ENCODE measurements around the gene ILDR1. TPM values are rescaled to one million over a fixed set of nuclear protein-coding genes. Genes with fewer than 3 reads are reported as not detected.
A peak's percentile ranks its signal among the peaks of the same experiment; 100 is the strongest.

The ILDR1 gene
- total and polyA plus RNA-seq, 8 donors, result under 0.01 to 21.4 (median 0.73) TPM; not detected in 4

- Histone ChIP-seq H3K36me3 (no peaks in the 10 kb centered on the region), H3K27ac (no peak overlapping the region), H3K27me3 (peaks cover 3 to 82% (median 25%) of the 10 kb centered on the region in 3 donors), H3K9me3 (no peaks in the 10 kb centered on the region), H3K4me3 (no peak overlapping the region), H3K4me1 (peaks cover 0 to 12% (median 7%) of the 10 kb centered on the region in 4 donors)
- intact Hi-C loops (cut with DNase I; ENCODE audit: low total_unique reads), result no loop called here
- TF ChIP-seq POLR2AphosphoS5 (IDR thresholded peaks at IDR 0.05), result peak in 1 of 3 donors; percentile 62
- peak in 1 of 7 experiments; percentile 7 for TF ChIP-seq CTCF (IDR thresholded peaks at IDR 0.05)
- TF ChIP-seq EP300 (IDR thresholded peaks at IDR 0.05), result no peak
- no peak for TF ChIP-seq POLR2A (IDR thresholded peaks at IDR 0.05)
- DNase-seq, result peak in 1 of 2 donors; percentile 62
- WGBS, 5 donors, result 28 to 53% (median 31%) methylated on average over 5 of the region's 5 CpGs
Observed at GRCh38 chr3:122013448-122013925, 8.6 kb downstream of the ILDR1 start.

GRCh38 chr3:122012821-122013220 is 9.2 kb downstream of the ILDR1 start:
- H3K27ac ChIP-seq, result no peak overlapping the region
- H3K4me3 ChIP-seq, result no peak overlapping the region
- WGBS, 5 donors, result 52 to 85% (median 62%) methylated on average over 1 of the region's 1 CpG
- no peaks in the 10 kb centered on the region for H3K36me3 ChIP-seq
- intact Hi-C loops (cut with DNase I; ENCODE audit: low total_unique reads), result no loop called here
- peaks cover 0 to 12% (median 7%) of the 10 kb centered on the region in 4 donors for H3K4me1 ChIP-seq
- no peaks in the 10 kb centered on the region for H3K9me3 ChIP-seq
- DNase-seq, result no peak
- H3K27me3 ChIP-seq, result peaks cover 3 to 82% (median 25%) of the 10 kb centered on the region in 3 donors
- TF ChIP-seq CTCF (IDR thresholded peaks at IDR 0.05), result no peak
- TF ChIP-seq POLR2A (IDR thresholded peaks at IDR 0.05), result no peak
- TF ChIP-seq EP300 (IDR thresholded peaks at IDR 0.05), result no peak
- no peak for TF ChIP-seq POLR2AphosphoS5 (IDR thresholded peaks at IDR 0.05)

- intact Hi-C loops (cut with DNase I; ENCODE audit: low total_unique reads), result no loop called here
- no peak overlapping the region for H3K27ac ChIP-seq
- peaks cover 0 to 12% (median 7%) of the 10 kb centered on the region in 4 donors for H3K4me1 ChIP-seq
- H3K36me3 ChIP-seq, result no peaks in the 10 kb centered on the region
- H3K27me3 ChIP-seq, result peaks cover 3 to 85% (median 18%) of the 10 kb centered on the region in 3 donors
- TF ChIP-seq CTCF (IDR thresholded peaks at IDR 0.05) (no peak), POLR2AphosphoS5 (IDR thresholded peaks at IDR 0.05) (no peak), EP300 (IDR thresholded peaks at IDR 0.05) (no peak), POLR2A (IDR thresholded peaks at IDR 0.05) (no peak)
- no peak for DNase-seq
- H3K9me3 ChIP-seq, result no peaks in the 10 kb centered on the region
- H3K4me3 ChIP-seq, result no peak overlapping the region
- 46 to 65% (median 52%) methylated on average over 4 of the region's 4 CpGs for WGBS, 5 donors
Observed at GRCh38 chr3:122011396-122011795, 10.7 kb downstream of the ILDR1 start.

DNA sequence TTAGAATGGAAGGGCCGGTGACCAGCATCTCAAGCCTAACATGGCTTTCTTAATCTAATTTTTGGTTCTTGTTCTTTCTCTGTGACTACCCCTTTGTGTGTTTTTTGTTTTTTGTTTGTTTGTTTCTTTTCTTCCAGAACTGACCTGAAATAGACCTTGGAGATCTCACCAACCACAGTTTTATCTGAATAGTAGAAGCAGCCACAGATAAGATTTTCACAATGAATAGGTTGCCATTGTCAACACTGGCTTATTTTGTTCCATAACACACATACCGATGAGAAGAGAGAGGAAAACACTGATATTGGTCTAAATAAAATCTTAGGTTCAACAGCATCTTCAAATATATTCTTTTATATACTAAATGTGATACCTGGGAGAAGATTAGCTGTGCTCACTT is 11.5 kb downstream of the ILDR1 start:
- intact Hi-C loops (cut with DNase I; ENCODE audit: low total_unique reads), result no loop called here
- Histone ChIP-seq H3K27me3 (peaks cover 0 to 85% (median 14%) of the 10 kb centered on the region in 3 donors), H3K27ac (no peak overlapping the region), H3K9me3 (no peaks in the 10 kb centered on the region), H3K4me3 (no peak overlapping the region), H3K4me1 (peaks cover 0 to 12% (median 7%) of the 10 kb centered on the region in 4 donors), H3K36me3 (no peaks in the 10 kb centered on the region)
- no peak for DNase-seq
- TF ChIP-seq EP300 (IDR thresholded peaks at IDR 0.05) (no peak), POLR2AphosphoS5 (IDR thresholded peaks at IDR 0.05) (no peak), POLR2A (IDR thresholded peaks at IDR 0.05) (no peak), CTCF (IDR thresholded peaks at IDR 0.05) (no peak)
- WGBS, 5 donors, result 61 to 71% (median 64%) methylated on average over 2 of the region's 2 CpGs
